ENCODE measurements around the gene ZBTB48.

The ZBTB48 gene

DNA sequence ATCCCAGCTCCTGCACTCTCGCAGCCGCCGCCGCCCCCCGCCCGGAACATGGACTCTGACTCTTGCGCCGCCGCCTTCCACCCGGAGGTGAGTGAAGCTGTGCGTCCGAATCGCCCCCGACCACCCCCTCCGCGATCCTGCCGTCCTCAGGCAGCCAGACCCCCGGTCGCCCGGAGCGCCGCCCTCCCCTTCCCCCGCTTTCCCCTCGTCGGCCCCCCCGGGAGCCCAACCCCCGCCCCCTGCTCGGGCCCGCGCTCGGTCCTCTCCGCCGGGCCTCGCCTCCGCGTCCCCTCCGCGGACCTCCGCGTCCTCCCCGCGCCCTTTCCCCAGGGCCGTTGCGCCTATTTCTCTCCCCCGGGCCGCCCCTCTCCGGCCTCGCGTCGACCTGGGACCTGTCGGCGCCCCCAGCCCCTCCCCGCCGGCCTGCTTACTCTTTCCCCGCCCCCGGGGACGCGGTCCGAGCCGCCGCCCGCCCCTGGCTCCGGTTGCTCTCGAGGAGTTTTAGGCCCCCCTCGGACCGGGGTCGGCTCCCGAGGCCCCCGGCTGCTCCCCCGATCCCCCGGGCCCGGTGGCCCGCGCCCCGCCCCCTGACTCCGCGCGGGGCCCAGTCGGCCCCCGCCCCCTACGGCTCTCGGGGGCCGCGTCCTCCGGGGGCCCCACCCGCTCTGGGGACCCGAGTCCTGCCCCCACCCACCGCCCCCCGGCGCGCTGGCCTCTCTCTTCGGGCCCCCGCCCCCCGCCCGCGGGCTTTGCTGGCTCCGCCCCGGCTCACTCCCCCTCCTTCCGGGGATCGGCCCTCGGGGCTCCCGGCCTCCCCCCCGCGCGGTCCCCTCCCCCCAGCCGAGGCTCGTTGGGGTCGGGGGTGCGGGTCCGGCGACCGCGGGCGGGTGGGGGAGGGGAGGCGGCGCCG, 34.5 kb downstream of the ZBTB48 start:
- DNase-seq: no peak

DNA sequence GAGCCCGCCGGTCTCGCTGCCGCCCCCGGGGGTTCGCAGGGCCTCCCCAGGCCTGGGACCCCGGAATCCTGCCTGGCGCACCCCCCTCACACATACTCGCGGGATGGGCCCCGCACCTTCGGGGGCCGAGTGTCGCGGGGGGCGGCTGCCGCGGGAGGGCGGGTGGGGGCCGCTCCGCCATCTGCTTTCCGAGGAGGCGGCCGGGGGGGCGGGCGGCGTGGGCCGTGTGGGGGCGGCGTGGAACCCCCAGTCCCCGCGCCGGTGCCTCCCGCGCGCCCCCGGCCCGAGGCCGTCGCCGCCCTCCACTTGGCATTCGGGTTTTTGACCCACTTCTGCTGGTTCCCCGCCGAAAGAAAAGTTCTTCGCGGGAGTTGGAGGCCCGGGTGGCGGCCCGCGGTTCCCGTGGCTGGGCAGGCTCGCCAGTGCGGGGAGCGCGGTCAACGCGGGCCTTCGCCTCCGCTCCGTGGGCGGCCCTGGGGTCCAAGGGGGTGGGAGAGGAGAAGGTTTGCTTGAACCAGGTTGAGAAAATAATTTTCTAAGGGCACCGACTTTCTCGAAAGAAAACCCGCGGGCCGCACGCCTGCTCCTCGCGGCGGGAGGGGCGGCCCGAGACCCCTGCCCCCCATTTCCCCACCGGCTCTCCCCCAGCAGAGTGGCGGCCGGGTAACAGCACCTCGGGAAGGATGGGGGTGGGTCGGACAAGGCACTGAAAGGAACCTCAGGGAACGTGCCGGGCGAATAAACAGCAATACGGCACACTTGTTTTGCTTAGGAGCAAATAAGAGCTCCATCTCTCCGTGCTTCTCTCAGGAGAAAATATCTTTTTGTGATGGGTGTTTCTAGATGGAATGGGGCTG, 35.4 kb downstream of the ZBTB48 start:
- no peak for DNase-seq

DNA sequence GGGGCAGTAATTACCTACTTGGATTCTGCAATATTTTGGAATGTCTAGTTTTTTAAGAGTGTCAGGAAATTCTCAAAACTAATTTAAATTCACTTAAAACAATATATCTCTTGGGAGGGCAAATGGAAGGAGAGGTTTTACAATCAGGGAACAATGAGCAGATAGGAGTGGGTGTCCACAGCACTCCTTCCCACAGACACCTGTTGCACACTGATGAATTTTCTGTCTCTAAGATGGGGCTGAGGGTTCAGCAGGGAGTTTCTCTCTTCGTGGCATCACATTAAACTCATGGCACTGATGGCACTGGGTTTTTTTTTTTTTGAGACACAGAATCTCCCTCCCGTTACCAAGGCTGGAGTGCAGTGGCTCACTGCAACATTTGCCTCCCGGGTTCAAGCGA, 39.3 kb downstream of the ZBTB48 start:
- no peak for DNase-seq

DNA sequence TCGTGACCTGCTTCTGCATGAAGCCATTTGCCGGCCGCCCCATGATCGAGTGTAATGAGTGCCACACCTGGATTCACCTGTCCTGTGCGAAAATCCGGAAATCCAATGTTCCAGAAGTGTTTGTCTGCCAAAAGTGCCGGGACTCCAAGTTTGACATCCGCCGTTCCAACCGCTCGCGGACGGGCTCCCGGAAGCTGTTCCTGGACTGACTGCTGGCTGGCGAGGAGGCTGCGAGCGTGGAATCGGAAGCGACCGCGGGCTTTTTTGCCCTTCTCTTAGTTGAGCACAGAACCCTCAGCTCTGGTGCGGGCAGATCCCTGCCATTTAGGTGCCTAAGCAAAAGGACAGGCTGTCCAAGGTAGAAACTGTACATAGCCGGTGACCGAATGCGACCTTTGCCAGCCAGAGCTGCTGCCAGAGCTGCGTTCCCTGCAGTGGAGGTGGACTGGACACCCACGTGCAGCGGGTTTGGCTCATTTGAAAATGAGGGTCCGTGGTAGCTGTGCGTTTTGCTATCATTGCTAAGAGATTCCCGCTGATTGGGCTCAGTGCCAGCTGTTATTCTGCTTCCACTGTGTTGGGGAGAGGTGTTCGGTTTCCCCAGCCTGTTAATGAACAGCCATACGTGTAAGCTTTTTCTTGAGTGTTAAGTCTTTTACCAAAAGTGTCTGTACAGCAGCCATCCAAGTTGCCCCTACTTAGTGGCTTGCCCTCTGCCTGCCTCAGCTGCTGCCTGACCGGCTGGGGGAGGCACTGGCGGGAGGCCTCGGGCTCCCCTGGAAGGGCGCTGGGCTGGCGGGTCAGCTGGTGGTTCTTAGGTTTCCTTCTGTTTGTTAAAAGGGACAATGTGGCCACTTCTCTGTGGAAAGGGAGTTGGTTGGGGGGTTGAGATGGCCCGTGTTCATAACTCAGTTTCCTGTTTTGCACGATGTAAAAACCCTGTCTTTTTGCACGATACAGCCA, 41.9 kb downstream of the ZBTB48 start:
- no peak for DNase-seq

DNA sequence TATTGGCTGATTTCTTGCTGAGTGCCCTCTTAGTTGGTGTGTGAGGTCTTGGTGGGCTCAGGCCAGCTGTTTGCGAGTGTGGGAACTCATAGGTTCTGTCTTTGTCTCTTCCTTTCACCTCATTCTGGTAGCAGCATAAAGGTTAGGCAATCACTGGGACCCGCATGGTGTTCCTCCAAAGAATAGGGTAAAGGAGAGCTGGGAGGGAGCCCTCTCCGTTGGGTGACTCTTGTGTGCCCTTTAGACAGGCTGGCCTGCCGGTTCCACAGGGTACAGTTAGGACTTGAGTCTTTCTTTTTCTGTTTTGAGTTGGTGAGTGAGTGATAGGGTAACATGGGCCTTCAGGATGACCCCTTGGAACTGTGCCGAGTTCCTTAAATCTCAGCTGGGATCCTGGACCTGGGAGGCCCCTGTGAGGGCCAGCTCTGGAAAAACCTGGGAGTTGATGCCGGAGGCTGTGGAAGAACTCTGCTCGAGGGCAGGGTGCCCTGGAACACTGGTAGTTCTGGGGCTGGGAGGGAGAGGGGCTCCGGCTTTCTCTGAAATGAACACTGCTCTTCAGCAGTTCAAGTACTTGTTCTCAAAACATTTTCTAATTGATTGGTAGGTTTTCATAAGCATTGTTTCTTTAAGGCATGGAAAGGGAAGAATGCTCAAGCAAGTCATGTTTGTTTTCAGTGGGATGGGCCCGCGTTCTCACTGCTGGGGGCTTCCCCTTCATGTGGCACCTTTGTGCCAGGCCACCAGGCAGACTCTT, 42.8 kb downstream of the ZBTB48 start:
- no peak for DNase-seq

DNA sequence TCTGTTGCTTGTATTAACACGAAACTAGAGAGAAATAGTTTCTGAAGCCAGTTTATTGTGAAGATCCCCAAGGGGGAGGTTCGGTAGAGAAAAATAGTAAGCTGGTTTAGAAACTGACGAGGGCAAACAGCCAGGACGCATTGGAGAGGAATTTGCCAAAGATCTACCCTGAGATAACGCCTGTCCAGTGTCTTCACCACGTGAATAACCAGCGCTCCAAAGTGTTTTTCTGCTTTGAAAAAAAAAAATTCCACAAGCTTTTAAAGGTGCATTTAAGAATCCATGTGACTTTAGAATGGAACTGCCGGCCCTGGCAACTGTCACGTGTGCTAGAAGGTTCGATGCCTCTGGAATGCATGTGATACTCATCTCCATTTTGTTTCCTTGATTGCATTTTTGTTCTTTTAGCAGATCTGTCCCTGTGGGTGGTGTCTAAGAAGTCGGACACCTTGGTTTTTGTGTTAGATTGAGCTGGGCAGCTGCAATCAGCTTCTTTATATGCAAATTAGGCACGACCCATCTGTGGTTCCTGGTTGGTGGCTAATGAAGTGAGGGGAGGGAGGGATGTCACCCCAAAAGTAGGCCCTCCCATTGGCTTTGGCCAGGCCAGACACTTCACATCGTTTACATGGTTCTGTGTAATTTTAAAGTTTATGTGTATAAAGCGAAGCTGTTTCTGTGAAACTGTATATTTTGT, 43.6 kb downstream of the ZBTB48 start:
- DNase-seq: no peak

DNA sequence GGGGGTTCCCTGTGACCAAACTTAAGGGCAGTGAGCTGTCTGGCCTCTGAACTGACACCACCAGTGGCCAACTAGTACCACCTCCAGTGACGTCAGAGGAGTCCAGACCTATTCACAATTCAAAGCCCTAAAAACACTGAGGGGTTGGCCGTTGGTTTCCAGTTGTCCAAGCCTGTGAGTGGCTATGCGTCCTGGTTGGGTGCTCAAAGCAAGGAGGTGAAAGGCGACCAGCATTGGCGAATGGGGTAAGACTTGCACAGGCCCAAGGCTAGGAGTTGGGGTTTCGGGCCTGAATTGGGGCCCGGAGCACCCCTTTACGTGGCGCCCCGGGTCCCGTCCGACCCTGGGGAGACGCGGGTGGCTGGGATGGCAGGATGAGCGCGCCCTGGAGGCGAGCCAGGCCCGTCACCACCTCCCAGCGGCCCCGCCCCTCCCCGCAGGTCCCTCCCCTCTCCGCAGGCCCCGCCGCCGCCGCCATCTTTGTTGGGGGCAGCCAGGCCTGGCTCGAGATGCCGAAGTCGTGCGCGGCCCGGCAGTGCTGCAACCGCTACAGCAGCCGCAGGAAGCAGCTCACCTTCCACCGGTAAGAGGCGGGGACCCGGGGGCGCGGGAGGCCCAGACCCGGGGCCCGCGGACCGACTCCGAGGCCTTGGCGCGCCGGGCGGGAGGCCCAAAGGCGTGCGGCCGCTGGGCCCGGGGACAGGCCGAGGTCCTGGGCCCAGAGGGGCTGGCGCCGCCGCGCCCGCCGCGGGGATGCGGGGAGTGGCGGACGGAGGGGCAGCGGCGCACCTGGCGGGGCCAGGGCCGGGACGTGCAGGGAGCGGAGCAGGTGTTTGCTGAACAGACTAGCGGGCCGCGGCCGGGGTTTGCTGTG, 45.2 kb downstream of the ZBTB48 start, which contains the start of gene THAP3:
THAP3 (plus strand) TSS at position 159 of the 874 bp plus-strand sequence; CDS start at position 510, 351 bp downstream.
- peak in 1 of 2 experiments; percentile 61 for DNase-seq

DNA sequence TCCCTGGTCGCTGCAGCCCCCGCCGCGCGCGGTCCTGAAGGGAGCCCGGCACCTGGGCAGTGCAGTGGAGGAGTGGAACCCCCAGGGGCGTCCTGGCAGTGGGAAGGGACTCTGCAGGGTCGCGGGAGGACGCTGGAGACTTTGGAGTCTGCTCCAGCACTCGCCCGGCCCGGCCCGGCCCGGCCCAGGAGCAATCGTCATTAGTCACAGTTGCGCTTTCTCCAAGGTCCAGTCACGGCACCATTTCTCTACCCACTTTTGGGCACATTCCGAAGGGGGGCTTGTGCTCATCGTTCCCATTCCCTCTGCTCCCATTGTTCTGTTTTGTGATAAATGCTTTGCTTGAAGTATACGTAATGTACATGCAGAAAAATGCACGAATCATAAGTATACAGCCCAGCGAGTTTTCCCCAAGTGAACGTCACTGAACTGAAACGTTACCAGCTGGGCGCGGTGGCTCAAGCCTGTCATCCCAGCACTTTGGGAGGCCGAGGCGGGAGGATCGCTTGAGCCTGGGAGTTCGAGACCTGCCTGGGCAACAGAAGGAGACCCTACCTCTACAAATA, 45.9 kb downstream of the ZBTB48 start:
- DNase-seq: no peak

DNA sequence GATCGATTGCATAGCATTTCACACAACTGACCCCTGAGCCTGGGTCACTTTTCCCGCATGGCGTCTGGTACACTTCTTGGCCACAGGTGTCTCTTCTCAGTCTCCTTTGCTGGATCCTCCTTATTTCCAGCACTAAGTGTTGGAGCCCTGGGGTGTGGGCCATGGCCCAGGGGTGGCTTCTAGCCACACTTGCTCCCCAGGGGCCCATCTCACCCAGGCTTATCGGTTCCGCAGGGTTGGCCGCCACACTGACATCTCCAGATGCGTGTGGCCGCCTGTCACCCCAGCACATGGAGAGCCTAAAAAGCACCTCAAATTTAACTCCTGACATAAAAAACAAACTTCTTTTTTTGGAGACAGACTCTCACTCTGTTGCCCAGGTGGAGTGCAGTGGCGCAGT, 47.2 kb downstream of the ZBTB48 start:
- DNase-seq: no peak

DNA sequence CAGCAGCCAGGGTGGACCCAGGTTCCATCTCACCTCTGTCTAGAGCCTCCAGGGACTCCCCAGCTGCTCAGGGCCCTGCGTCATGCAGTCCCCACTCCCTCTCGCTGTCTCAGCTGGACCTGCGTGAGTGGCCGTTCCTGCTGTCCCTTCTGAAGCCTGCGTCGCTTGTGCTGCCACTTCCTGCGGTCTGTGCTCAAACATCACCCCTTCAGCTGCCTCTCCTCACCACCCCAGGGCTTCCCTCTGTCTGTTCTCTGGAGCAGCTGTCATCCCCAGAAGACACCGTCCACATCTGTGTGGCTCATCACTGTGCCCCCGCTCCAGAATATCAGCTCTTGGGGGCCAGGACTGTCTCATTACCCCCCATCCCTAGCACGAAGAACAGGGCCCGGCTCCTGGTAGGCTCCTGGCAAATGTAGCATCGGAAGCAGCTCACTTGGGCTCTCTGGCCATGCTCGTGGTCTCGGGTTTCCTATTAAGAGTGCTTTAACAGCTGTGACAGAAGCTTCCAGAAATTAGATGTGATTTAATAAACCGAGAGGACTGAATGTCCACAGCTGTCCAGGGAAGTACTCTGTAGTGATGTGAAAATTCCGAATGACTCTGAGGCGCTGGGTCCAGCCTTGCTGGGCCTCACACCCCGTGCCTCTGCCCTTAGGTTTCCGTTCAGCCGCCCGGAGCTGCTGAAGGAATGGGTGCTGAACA, 48.2 kb downstream of the ZBTB48 start:
- DNase-seq: no peak

DNA sequence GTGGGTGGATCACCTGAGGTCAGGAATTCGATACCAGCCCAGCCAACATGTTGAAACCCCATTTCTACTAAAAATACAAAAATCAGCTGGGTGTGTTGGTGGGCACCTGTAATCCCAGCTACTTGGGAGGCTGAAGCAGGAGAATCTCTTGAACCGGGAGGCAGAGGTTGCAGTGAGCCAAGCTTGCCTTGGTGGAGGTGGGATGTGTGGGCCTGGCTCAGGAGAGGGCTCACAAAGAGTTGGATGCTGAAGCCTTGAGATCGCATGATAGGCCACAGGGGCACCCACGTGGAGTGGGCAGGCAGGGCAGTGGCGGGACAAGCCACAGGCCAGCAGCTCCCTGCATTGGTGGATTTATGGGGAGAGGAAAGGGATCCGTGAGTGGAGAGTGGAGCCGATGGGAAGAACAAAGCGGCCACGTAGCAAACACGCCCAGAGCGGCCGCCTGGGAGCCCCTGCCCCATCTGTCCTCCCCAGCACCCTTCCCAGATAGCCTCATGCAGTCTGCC, 49.2 kb downstream of the ZBTB48 start:
- no peak for DNase-seq

DNA sequence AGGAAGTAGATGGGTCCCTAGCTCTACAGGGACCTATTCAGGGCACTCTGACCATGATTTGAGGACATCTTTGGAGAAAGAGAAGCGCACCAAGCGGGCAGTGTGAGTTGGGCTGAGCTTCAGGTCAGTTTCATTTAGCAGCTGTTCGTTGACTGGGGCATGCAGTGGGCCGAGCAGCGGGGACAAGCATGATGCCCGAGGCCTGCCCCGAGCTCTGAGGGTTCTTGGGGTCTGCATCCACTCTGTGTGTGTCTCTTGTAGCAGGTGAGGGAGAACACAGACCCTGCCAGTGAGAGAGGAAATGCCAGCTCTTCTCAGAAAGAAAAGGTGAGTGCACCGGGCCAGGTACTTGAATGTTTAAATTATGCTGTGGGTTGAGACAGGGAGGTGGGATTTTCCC, 50.2 kb downstream of the ZBTB48 start:
- no peak for DNase-seq

DNA sequence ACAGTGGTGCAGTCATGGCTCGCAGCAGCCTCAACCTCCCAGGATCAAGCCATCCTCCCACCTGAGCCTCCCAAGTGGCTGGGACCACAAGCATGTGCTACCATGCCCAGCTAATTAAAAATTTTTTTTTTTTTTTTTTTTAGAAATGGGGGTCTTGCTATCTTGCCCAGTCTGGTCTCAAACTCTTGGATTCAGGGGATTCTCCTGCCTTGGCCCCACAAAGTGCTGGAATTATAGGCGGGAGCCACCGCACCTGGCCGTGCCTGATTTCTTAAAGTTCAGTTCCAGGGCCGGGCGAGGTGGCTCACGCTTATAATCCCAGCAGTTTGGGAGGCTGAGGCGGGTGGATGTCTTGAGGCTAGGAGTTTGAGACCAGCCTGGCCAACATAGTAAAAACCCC, 51.3 kb downstream of the ZBTB48 start:
- no peak for DNase-seq

DNA sequence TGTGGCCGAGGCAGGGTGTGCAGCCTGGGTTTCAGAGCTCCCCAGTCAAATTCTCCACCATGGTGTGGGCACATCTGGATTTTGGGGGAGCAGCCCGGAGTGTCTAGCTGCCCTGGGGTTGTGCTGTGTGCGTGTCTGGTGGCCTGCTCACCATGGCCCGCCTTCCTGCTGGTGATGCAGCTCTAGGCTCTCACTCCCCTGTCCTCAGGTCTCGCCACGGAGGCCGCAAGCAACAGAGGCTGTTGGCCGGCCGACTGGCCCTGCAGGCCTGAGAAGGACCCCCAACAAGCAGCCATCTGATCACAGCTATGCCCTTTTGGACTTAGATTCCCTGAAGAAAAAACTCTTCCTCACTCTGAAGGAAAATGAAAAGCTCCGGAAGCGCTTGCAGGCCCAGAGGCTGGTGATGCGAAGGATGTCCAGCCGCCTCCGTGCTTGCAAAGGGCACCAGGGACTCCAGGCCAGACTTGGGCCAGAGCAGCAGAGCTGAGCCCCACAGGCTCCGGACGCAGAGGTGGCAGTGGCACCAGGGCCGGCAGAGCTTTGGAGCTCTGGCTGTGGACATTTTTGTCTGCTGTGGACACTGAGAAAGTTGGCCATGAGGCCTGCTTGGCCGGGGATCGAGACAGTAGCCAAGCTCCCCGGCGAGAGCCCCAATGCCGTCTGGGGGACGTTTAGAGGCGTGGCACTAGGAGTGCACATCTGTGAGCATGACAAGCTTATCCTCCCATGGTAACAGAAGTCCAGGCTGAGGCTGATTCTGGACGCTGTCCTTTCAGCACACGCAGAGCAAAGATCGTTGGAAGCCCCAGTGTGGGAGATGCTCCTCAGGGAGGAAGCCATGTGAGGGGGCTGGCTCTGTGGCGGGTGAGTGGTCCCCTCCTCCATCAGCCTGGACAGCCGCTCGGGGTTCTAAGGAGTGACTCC, 53.1 kb downstream of the ZBTB48 start:
- DNase-seq: no peak

DNA sequence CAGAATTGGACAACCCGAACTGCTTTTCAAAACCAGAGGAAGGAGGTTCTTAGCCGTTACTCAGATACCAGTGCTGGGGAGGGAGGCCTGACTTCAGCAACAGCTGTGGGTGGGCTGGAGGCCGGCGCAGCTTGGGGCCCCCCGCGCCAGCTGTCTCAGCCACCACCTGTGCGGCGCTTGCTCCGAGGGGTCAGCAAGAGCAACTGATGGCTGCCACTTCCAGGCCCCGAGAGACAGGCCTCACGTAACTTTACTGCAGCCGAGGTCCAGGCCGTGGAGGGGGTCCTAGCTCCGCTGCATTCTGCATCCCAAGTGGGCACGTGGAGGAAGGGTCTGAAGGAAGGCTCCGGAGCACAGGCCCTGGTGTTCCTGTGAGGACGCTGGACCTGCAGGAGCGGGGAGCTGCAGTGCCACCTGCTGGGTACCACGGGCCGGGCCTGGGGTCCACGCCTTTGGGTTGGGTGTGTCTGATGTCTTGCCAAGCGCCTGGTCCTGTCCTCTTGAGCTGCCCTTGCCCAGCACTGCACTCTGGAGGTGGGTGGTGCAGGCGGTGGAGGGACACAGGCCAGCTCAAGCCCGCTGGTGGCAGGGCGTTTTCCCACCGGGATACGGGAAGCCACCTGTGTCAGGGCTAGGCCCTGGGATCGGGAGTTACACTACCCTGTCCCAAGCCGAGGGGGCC, 54.7 kb downstream of the ZBTB48 start:
- no peak for DNase-seq

DNA sequence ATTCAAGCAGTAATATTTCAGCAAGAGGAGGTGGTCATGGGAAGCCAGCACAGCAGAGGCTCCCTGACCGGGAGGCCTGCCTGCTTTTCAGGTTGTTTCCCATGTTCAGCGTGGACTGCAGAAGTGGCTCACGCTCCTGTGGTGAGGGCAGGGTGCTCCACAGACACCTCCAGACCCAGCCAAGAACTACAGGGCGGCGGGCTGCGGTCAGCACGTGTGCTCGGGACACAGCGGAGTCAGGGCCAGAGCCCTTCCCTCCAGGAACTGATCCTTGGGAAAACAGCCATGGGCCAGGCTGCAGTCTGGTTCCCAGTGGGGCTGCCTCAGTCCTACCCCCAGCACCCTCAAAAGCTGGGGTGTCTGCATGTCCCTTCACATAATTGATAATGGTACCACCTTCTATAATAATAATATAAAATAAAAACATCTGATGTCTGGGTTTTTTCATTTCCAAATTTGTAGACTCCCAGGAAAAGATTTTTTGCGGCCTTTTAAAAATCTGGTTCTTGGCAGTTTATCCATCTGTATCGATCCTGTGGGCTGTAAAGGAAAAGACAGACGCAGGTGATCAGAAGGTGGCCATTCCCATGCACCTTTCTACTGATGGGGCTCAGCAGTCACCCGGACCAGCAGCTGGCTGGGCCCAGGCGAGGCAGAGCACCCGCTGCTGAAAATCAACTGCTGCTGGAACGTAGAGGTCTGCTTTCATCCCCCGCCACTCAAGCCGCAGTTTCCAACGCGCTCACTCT, 55.5 kb downstream of the ZBTB48 start:
- no peak for DNase-seq
